ENCODE measurements around the gene NID1.

Gene NID1, protein sequence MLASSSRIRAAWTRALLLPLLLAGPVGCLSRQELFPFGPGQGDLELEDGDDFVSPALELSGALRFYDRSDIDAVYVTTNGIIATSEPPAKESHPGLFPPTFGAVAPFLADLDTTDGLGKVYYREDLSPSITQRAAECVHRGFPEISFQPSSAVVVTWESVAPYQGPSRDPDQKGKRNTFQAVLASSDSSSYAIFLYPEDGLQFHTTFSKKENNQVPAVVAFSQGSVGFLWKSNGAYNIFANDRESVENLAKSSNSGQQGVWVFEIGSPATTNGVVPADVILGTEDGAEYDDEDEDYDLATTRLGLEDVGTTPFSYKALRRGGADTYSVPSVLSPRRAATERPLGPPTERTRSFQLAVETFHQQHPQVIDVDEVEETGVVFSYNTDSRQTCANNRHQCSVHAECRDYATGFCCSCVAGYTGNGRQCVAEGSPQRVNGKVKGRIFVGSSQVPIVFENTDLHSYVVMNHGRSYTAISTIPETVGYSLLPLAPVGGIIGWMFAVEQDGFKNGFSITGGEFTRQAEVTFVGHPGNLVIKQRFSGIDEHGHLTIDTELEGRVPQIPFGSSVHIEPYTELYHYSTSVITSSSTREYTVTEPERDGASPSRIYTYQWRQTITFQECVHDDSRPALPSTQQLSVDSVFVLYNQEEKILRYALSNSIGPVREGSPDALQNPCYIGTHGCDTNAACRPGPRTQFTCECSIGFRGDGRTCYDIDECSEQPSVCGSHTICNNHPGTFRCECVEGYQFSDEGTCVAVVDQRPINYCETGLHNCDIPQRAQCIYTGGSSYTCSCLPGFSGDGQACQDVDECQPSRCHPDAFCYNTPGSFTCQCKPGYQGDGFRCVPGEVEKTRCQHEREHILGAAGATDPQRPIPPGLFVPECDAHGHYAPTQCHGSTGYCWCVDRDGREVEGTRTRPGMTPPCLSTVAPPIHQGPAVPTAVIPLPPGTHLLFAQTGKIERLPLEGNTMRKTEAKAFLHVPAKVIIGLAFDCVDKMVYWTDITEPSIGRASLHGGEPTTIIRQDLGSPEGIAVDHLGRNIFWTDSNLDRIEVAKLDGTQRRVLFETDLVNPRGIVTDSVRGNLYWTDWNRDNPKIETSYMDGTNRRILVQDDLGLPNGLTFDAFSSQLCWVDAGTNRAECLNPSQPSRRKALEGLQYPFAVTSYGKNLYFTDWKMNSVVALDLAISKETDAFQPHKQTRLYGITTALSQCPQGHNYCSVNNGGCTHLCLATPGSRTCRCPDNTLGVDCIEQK

DNA sequence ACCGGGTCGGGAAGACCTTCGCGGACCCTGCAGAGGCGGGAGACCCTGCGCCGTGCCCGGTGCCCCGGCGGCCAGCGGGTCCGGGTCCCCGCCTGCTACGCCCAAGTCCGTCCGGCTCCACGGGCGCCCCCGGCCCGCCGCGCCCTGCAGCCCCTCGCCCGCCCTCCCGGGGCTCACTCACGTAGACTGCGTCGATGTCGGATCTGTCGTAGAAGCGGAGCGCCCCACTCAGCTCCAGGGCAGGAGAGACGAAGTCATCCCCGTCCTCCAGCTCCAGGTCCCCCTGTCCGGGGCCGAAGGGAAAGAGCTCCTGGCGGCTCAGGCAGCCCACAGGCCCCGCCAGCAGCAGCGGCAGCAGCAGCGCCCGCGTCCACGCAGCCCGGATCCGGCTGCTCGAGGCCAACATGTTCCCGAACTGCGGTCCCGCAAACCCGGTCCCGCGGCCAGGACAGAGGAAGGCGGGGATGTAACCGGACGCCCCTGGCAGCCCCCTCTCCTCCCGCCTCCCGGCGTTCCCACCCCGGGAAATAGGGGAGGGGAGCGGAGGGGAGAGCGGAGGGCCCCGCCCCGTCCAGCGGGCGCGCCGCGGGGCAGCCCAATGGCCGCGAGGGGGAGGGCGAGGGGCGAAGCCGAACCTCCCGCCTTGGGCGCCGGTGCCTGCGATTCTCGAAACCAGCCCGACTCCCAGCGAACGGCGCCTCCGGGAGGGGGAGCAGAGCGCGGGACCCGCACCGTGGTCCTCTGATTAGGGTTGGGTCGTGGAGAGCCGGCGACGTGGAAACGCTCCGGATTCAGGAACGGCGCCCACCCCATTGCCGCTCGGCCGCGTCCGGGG is at the start of gene NID1:
Gene NID1, minus strand, starts transcription at position 417 of the 835 bp plus-strand sequence. Its CDS starts 11 bp downstream, at position 406.
- DNase-seq = no peak

DNA sequence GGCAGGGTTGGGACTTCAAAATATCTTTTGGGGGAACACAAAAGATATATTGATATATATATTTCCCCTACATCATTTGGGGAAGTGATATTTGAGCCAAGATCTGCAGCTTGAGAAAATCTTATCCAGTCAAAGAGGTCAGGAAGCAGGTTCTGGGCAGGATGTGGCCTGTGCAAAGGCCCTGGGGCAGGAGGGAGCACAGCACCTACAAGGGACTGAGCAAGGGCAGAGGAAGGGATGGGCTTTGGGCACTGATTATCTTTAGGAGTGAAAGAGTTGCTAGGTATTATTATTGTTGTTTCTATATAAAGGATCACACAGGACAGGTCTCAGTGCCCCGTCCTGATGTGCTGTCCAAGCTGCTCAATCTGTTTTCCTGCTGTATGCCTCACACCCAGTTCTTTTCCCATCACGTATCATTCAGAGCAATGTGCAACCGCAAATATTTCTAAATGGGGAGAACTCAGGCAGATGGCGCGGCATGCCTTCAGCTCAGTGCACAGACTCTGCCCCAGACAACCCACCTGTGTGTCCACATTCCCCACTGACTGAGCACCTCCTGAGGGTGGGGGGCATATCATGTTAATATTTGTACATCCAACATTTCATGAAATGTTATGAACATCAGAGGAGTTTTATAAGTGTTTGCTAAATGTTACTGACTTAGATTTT is 49.3 kb upstream of the NID1 start:
- DNase-seq = no peak

DNA sequence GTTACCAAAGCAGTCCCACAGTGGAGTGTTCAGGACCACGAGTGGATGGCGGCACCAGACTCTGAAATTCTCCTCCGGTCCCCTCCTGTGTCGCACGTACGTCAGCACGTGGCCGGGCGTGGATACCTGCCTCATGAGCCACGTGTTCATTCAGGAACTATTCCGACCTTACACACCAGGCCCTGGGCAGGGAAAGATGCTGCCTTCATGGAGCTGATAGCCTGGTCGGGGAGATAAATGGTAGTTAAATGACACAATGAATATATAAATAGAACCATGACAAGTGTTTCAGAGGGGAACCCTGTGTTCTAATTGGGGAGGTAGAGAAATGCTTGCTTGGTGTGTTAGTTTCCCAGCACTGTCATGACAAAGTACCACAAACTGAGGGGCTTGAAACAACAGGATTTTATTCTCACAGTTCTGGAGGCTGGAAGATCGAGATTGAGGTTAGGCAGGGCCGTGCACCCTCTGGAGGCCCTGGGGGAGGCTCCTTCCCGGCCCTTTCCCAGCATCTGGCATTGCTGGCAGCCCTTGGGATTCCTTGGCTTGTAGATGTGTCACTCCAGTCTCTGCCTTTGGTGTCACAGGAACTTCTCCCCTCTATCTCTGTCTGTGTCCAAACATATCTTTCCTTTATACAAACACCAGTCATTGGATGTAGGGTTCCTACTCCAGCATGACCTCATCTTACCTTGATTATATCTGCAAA is 48.6 kb upstream of the NID1 start:
- no peak for DNase-seq

DNA sequence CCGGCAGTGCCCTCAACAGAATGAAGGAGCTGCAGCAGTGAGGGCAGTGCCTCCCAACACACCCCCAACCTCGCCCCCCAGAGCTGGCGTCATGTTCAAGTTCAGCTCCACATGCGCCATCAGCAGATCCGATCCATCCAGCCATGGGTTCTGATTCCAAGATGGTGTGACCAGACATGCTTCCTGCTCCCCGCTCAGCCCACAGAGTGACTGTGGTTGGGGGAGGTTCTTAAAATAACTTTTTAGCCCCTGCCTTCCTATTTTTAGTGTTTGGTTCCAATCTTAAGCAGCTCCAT is 47.4 kb upstream of the NID1 start:
- no peak for DNase-seq

DNA sequence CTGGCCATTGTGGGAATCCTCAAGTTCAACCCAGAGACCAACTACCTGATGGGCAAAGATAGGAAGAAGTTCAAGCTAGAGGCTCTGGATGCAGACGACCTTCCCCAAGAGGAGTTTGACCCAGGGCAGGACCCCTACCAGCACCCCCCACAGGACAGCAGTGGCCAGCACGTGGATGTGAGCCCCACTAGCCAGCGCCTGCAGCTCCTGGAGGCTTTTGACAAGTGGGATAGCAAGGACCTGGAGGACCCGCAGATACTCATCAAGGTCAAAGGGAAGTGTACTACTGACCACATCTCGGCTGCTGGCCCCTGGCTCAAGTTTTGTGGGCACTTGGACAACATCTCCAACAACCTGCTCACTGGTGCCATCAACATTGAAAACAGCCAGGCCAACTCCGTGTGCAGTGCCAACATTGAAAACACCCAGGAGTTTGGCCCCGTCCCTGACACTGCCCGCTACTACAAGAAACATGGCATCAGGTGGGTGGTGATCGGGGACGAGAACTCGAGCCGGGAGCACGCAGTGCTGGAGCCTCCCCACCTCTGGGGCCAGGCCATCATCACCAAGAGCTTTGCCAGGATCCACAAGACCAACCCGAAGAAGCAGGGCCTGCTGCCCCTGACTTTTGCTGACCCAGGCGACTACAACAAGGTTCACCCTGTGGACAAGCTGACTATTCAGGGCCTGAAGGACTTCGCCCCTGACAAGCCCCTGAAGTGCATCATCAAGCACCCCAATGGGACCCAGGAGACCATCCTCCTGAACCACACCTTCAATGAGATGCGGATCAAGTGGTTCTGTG is 46.8 kb upstream of the NID1 start:
- no peak for DNase-seq

DNA sequence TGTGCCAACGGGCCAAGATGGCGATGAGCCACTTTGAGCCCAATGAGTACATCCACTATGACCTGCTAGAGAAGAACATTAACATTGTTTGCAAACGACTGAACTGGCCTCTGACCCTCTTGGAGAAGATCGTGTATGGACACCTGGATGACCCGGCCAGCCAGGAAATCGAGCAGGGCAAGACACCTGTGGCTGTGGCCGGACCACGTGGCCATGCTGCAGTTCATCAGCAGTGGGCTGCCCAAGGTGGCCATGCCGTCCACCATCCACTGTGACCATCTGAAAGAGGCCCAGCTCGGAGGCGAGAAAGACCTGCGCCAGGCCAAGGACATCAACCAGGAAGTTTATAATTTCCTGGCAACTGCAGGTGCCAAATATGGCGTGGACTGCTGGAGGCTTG is 45.2 kb upstream of the NID1 start:
- DNase-seq = no peak

DNA sequence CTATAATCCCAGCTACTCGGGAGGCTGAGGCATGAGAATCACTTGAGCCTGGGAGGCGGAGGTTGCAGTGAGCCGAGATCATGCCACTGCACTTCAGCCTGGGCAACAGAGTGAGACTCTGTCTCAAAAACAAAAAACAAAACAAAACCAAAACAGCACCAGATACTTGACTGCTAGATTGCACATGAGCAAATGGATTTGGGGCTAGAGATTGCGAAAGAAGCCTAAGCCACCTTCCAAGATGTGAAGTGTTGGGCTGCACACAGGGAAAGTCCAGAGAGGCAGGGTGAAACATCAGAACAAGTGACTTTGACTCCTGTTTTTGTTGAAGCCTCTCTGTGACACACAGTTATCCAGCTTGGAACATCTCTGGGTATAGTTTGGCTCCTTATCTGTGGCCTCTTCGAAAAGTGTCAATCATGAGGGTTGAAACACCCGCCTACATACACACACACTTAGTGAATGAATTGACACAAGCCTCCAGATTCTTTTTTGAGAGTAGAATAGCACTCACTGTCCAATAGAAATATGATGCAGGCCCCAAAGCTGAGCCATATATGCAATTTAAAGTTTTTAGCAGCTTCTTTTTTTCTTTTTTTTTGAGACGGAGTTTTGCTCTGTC is 43.2 kb upstream of the NID1 start:
- DNase-seq = no peak

DNA sequence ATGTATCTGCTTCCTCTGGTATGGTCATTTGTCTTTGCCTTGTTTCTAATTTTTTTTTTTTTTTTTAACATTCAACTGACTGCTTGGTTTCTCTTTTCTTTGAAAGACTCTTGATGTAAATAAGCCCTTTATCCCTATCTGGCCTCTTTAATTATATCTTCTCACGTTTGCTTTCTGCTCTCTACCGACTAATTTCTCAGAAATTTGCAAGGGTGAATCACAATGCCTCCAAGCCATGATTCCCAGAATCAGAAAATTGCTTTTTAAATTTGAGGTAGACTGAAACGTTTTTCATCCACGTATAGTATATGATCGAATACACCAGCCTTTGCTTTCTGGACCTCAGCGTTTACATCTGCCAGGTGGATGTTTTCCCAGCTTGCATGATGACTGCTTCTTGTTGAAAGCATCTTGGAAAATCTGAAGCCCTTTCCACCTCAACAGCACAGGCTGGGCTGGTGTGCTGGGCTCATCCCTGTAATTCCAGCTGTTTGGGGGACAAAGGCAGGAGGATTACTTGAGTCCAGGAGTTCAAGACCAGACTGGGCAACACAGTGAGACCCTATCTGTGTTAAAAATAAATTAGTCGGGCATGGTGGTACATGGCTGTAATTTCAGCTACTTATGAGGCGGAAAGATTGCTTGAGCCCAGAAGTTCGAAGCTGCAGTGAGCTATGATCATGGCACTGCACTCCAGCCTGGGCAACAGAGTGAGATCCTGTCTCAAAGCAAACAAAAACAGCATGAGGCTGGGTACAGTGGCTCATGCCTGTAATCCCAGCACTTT is 42.4 kb upstream of the NID1 start:
- no peak for DNase-seq

DNA sequence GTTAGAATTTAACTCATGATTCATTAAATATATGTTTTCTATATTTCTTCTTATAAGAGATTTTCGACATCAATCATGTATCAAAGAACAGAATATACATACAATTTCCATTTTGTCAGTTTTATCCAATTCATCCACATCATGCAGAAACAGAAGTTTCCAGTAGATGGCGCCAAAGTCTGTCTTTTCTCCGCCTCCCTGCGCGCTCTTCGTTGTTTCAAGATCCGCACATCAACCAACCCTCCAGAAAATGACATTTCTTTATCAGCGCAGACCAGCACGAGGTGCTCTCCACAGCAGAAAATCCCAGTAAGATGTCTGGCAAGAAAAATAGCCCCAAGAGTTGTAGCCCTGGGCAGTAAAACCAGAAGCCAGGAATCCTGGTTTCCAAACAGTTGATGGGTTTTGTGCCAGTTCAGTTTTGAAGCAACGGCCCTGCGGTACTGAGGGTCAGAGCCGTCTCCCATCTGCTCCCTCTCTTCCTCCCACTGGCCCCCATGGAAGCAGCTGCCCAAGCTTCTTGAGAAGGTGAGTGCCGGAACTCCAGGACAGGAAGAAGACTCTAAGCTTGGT is 38.8 kb upstream of the NID1 start:
- no peak for DNase-seq

DNA sequence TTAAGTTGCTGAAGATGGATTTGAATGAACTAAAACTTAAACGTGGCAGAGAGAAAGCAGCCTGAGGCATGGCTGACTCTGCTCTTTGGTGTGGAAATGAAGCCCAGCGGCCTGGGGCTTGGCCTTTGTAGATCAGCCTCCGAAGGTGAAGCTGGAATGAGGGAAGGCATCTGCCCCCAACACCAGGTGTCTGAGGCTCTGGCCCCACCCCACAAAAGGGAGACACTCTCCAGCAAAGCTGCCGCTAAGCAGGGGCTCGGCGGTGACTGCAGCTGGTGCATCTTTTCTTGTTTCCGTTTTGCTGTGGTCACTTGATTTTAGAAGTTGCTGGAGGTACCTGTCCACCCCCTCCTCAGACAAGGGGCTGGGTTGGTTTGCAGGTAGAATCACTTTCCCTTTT is 38.2 kb upstream of the NID1 start:
- DNase-seq = no peak

DNA sequence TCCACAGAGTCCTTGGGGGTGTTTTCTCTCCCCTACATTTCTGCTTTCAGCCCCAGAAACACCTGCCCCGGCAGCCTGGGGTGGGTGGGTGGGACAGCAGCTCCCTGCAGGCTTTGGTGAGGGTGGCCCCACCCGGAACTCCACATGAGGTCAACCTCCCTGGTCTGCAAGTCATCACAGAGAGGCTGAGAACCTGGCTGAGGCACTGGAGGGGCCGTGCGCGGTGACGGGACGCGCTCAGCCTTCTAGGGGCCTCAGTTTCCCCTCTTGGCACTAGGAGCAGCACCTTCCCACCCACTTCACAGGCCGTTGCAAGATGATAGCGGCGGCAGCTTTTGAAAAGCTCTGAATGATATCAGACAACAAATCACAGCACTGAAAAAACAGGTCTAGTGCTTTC is 37.7 kb upstream of the NID1 start:
- no peak for DNase-seq

DNA sequence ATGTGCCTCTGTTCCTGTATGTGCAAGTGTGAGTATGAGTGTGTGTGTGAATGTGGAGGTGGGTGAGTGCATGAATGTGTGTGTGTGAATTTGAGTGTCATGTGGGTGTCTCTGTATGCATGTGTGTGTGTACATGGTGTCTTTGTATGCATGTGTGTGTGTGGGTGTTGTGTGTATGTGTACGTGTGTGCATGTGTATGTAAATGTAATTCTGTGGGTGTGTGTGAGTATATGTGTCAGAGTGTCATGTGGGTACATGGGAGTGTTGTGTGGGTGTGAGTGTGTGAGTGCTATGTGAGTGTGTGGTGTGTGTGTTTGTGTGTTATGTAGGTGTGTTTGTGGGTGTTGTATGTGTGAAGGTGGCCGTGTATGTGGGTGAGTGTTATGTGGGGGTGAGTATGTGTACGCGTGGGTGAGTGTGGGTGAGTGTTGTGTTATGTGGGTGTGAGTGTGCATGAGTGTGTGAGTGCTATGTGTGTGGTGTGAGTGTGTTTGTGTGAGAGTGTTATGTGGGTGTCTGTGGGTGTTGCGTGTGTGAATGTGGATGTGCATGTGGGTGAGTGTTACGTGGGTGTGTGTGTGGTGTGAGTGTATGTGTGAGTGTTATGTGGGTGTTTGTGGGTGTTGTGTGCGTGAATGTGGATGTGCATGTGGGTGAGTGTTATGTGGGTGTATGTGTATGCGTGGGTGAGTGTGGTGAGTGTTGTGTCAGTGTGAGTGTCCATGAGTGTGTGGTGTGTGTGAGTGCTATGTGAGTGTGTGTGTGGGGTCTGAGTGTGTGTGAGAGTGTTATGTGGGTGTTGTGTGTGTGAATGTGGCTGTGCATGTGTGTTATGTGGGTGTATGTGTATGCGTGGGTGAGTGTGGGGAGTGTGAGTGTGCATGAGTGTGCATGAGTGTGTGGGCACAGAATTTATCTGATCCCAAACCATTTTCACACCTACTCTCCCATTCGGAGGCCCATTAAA is 36.6 kb upstream of the NID1 start:
- no peak for DNase-seq

DNA sequence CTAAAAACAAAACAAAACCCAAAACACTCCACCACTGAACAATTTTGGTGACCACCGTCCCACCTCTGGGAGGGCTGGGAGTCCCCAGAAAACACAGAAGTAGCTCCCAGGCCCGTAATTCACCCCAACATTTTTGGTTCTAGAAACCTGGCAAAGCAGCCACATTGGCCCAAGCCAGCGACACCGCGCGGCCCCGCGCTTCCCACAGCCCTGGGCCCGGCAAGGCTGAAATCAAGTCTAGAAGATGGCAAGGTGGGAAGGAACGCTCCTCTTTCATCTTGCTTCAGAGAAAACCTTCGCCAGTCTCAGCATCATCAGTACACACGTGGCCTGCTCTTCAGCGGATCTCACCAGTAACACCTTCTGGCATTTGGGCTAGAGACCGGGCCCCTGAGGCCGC is 35.9 kb upstream of the NID1 start:
- no peak for DNase-seq

DNA sequence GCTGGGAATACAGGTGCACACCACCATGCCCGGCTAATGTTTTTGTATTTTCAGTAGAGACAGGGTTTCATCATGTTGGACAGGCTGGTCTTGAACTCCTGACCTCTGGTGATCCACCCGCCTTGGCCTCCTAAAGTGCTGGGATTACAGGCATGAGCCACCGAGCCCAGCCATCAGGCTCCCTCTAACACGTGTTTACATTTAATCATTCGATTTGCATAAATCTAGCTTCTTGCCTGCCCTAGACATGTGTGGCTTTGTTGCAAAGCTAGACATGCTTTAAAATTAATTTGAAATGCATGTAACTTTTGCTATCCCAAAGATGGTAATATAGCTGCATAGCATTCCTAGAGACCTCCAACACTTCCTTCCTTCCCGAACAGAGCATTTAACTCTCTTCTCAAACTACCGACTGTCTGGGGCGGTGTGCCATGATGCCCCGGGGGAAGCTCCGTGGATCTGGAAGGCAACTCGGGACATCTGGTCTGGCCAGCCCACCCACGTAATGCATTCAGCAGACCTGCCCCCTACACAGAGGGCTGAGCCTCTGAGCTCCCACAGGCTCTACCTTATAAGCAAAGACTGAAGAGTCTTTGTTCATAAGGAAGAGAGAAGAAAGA is 34.6 kb upstream of the NID1 start:
- no peak for DNase-seq

DNA sequence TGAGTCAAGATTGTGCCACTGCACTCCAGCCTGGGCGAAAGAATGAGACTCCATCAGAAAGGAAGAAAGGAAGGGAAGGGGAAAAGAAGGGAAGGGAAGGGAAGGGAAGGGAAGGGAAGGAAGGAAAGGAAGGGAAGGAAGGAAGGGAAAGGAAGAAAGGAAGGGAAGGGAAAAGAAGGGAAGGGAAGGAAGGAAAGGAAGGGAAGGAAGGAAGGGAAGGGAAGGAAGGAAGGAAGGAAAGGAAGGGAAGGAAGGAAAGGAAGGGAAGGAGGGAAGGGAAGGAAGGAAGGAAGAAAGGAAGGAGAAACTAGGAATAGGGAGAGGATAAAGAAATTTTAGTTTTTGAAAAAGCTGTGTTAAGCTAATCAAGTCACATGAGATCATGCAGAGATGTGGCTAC is 33.4 kb upstream of the NID1 start:
- DNase-seq = no peak

DNA sequence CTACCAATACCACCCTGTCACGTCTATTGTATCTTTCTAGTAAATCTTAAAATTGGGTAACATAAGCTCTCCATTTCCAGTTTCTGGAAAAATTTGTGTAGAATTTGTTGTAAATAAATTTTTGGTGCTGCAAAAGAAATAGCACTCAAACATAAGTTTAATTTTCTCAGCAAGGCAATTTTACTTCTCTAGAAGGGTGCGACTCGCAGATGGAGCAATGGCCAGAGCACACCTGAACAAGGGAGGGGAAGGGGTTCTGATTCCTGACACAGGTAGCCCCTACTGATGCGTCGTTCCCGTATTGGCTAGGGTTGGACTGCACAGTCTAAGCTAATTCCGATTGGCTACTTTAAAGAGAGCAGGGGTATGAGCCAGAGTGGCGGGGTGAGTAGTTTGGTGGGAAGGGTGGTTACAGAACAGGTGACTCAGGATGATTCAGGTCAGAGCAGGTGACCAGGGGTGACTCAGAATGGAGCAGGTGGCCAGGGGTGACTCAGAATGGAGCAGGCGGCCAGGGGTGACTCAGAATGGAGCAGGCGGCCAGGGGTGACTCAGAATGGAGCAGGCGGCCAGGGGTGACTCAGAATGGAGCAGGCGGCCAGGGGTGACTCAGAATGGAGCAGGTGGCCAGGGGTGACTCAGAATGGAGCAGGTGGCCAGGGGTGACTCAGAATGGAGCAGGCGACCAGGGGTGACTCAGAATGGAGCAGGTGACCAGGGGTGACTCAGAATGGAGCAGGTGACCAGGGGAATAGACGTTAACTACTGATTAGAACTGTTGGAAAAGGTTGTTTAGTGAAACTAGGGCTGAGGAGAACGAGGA is 32.0 kb upstream of the NID1 start:
- DNase-seq = peak; percentile 63
